Measurements from ENCODE around the gene TTC34. TPM values are rescaled to one million over a fixed set of nuclear protein-coding genes. Genes with fewer than 3 reads are reported as not detected.

The TTC34 gene
- total RNA-seq, 1 experiment from 2014 or later: 1.3 TPM

DNA sequence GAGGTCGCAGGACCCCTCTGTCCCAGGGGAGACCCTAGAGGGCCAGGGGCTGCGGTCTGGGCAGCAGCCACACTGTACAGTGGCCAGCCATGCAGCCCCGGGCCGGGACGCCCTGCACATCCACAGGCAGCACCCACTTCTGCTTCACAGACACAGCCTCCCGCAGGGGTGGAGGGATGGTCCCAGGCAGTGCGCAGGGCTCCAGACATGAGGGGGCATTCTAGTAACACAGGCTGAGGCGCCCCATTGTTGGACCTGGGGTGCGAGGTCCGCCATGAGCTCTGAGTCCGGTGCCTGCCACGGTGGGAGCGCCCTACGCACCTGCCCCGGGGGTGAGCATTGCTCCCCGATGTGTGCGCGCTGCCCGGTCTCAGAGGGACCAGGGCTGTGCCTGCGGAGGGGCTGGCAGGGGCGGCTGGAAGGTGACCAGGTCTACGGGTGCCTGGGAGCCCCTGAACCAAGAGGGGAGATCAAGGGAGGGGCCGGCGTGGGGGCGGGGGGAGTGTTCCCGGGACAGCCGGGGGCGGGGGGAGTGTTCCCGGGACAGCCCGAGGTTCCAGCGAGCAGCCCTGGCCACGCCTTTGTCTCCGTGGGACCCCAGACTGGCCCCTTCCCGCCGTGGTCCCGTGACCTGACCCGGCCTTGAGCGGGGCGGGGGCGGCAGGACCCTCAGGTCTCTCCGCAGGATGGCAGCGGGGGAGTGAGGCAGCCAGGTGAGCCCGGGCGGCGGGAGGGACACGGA, 173.1 kb downstream of the TTC34 start:
- Histone ChIP-seq H2AFZ (ENCODE audit: low read depth, low read length, poor library complexity, severe bottlenecking) (no peak overlapping the region), H3K9me3 (ENCODE audit: control insufficient read depth in 1 of 2, insufficient read depth in 1 of 2, low read depth in 1 of 2, low read length in 2 of 2) (peaks cover 0 to 7% of the 10 kb centered on the region in 2 experiments; a peak in 1 of 4 replicates), H3K27me3 (ENCODE audit: insufficient read depth, low read length) (no peaks in the 10 kb centered on the region), H3K4me1 (ENCODE audit: control insufficient read depth in 1 of 2, insufficient read depth in 2 of 2, low read length in 2 of 2) (peaks cover 0 to 6% of the 10 kb centered on the region in 2 experiments; a peak in 2 of 4 replicates), H3K9me2 (ENCODE audit: insufficient read depth) (no peaks in the 10 kb centered on the region), H3K36me3 (ENCODE audit: control insufficient read depth in 1 of 2, insufficient read depth in 2 of 2, low read length in 2 of 2) (no peaks in the 10 kb centered on the region), H3K4me2 (ENCODE audit: low read length) (no peak overlapping the region), H3K9ac (ENCODE audit: low read length) (no peak overlapping the region), H4K20me1 (ENCODE audit: insufficient read depth) (no peaks in the 10 kb centered on the region), H3K79me2 (ENCODE audit: insufficient read depth, low read length) (no peaks in the 10 kb centered on the region), H3K27ac (ENCODE audit: low read depth, low read length) (no peak overlapping the region), H3K4me3 (replicated peaks in 1 of 2; ENCODE audit: low read depth in 1 of 2, low read length in 2 of 2) (no peak overlapping the region)
- ChIA-PET CTCF (no interaction called here), POLR2A (no interaction called here), RAD21 (ENCODE audit: low non-redundant PET in 1 of 2, low total read pairs in 2 of 2, uncharacterized antibody in 2 of 2, unreplicated experiment in 2 of 2) (no interaction called here)
- BruUV-seq (replicated peaks): no TSS peak
- ATAC-seq: no peak
- TF ChIP-seq POLR2AphosphoS5 (IDR thresholded peaks at IDR 0.05; ENCODE audit: low read depth, low read length) (no peak), EZH2phosphoT487 (IDR thresholded peaks at IDR 0.05; ENCODE audit: borderline replicate concordance) (no peak), TCF7L2 (IDR thresholded peaks at IDR 0.05; ENCODE audit: borderline replicate concordance, extremely low read depth, insufficient read depth, insufficient read length) (no peak), ZNF274 (IDR thresholded peaks at IDR 0.05; ENCODE audit: low read depth, low read length) (no peak), SIN3A (IDR thresholded peaks at IDR 0.05; ENCODE audit: low read depth) (no peak), EGR1 (IDR thresholded peaks at IDR 0.05; ENCODE audit: low read depth) (no peak), SP1 (IDR thresholded peaks at IDR 0.05; ENCODE audit: low read depth) (no peak), JUND (IDR thresholded peaks at IDR 0.05) (no peak), SRF (IDR thresholded peaks at IDR 0.05; ENCODE audit: low read depth) (no peak), CBX3 (IDR thresholded peaks at IDR 0.05; ENCODE audit: low read depth) (no peak), CEBPB (IDR thresholded peaks at IDR 0.05; ENCODE audit: low read depth) (no peak), EZH2 (IDR thresholded peaks at IDR 0.05) (no peak)
- TF ChIP-seq, protein P1, sequence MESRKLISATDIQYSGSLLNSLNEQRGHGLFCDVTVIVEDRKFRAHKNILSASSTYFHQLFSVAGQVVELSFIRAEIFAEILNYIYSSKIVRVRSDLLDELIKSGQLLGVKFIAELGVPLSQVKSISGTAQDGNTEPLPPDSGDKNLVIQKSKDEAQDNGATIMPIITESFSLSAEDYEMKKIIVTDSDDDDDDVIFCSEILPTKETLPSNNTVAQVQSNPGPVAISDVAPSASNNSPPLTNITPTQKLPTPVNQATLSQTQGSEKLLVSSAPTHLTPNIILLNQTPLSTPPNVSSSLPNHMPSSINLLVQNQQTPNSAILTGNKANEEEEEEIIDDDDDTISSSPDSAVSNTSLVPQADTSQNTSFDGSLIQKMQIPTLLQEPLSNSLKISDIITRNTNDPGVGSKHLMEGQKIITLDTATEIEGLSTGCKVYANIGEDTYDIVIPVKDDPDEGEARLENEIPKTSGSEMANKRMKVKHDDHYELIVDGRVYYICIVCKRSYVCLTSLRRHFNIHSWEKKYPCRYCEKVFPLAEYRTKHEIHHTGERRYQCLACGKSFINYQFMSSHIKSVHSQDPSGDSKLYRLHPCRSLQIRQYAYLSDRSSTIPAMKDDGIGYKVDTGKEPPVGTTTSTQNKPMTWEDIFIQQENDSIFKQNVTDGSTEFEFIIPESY (IDR thresholded peaks at IDR 0.05; ENCODE audit: extremely low read depth, insufficient replicate concordance, low read length): no peak
- TF ChIP-seq, protein P2, sequence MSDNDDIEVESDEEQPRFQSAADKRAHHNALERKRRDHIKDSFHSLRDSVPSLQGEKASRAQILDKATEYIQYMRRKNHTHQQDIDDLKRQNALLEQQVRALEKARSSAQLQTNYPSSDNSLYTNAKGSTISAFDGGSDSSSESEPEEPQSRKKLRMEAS (IDR thresholded peaks at IDR 0.05): no peak
- TF ChIP-seq, protein P3, sequence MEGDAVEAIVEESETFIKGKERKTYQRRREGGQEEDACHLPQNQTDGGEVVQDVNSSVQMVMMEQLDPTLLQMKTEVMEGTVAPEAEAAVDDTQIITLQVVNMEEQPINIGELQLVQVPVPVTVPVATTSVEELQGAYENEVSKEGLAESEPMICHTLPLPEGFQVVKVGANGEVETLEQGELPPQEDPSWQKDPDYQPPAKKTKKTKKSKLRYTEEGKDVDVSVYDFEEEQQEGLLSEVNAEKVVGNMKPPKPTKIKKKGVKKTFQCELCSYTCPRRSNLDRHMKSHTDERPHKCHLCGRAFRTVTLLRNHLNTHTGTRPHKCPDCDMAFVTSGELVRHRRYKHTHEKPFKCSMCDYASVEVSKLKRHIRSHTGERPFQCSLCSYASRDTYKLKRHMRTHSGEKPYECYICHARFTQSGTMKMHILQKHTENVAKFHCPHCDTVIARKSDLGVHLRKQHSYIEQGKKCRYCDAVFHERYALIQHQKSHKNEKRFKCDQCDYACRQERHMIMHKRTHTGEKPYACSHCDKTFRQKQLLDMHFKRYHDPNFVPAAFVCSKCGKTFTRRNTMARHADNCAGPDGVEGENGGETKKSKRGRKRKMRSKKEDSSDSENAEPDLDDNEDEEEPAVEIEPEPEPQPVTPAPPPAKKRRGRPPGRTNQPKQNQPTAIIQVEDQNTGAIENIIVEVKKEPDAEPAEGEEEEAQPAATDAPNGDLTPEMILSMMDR (IDR thresholded peaks at IDR 0.05 in 2 of 3, conservative IDR thresholded peaks at IDR 0.05 in 1 of 3; ENCODE audit: borderline replicate concordance in 1 of 3, insufficient read depth in 1 of 3, low read depth in 2 of 3, low read length in 2 of 3): no peak
- TF ChIP-seq, protein P4, sequence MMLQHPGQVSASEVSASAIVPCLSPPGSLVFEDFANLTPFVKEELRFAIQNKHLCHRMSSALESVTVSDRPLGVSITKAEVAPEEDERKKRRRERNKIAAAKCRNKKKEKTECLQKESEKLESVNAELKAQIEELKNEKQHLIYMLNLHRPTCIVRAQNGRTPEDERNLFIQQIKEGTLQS (IDR thresholded peaks at IDR 0.05): no peak
- intact Hi-C loops (cut with micrococcal nuclease): no loop called here
- DNase-seq (ENCODE audit: low read depth, low spot score): no peak
